GM21423 (cell line): ENCODE data around the gene ATRN.

Source experiments
- ATAC-seq: cut with Tn5 transposase; IDR thresholded peaks from one replicate; pipeline ENCODE4 v1.9.1; 2021; ENCODE audit warnings: mild to moderate bottlenecking, moderate library complexity; ENCODE audit not compliant: unreplicated experiment

The ATRN gene

DNA sequence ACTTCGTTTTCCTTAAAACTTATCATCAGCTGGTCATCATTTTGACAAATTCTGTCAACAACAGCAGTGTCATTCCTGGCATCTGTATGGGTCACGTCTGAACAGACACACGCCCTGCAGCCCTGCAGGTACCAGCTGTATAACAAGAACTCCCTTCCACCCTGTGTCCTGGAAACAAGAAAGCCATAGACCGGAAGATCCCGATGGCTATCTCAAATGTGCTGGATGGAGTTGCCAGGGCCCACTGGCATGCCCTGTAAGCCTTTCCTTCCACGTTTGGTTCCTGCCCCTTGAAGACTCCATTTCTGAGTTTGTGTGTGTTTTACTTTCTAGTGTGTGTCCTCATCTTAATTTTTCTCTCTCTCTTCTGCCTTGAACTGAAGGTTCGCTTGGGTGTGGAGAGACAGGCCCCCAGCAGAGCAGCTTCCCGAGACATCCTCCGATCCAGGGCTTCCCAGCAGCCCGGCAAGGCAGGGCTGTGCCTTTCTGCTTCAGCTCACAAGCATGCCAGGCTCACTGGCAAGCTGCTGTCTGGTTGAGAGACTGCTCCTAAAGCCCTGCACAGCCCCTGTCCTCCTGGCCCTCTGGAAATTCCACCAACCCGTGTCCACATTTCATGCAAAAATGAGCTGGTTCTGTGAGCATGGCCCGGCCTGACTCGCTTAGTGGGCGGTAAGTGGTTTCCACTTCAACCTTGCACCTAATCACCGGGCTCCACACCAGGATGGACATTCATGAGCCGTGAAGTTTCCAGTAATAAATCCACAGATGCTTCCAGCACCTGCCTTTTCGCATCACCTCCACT lies 183.7 kb downstream of the ATRN start:
- no peak for ATAC-seq

DNA sequence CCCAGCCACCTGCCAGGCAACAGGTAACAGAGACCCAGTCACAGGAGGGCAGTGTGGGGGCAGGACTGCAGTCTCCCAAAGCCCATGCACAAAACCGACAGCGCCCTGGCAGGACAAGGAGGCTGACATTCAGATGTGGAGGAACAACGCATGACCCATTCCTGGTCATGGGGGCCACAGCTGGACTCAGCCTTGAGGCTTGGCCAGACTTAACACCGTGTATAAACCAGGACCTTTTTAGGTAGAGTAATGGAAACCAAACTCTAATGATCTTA lies 184.2 kb downstream of the ATRN start:
- ATAC-seq: no peak

DNA sequence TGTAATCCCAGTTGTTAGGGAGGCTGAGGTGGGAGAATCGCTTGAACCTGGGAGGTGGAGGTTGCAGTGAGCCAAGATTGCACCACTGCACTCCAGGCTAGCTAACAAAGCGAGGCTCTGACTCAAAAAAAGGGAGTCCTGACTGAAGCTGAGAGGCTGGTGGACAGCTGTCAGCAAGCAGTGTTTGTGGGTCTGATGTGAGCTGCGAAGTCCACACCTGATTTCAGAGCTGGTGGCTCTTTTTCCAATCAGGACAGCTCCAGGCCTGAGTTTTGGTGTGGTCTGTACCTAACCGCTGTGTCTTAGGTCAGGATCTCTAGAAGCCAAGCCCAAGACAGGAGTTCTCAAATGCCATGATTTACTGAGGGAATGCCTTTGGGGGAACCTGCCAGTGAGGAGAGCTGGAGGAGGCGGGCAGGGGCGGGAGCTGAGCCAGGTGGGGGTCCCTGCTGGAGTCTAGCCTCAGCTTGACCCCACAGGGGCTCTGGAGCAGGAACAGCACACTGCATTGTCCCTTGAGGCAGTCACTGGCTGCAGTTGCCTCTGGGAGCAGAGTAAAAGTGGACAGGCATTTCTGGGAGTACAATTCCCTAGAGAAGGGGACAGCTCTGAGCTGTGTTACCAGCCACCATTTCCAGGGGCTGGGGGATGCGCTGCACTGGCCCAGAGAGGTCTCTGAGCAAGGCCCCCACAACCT lies 187.3 kb downstream of the ATRN start:
- no peak for ATAC-seq

DNA sequence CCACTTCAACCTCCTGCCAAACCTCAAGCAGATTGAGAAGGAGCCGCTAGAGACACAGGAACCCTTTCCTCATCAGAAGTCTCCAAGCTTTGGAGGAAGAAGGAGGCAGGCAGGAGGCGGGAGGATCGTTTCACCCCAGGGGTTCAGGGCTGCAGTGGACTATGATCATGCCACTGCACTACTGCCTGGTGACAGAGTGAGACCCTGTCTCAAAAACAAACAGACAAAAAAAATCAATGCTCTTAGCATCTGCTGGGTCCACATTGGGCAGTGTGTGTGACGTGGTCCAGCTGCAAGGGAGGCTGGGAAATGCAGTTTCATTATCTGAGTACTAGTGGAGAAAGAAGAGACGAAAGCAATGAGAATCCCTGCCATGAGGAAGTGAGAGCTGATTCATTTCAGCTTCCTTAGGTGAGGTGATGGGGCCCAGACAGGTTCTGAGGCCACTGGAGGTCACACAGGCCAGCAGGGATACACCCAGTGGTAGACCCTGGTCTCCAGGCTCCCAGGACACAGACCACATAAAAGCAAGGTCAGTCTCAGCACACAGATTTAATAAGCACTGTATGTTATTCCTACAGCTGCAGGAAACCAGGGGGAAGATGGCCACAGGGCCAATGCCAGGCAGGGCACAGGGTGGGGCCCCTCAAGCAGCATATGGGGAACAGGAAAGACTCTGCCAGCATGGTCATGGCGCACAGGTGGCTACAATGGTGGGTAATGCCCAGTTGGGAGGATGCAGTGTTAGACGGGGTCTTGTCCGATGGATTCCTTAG lies 188.1 kb downstream of the ATRN start:
- peak; percentile 80 for ATAC-seq

DNA sequence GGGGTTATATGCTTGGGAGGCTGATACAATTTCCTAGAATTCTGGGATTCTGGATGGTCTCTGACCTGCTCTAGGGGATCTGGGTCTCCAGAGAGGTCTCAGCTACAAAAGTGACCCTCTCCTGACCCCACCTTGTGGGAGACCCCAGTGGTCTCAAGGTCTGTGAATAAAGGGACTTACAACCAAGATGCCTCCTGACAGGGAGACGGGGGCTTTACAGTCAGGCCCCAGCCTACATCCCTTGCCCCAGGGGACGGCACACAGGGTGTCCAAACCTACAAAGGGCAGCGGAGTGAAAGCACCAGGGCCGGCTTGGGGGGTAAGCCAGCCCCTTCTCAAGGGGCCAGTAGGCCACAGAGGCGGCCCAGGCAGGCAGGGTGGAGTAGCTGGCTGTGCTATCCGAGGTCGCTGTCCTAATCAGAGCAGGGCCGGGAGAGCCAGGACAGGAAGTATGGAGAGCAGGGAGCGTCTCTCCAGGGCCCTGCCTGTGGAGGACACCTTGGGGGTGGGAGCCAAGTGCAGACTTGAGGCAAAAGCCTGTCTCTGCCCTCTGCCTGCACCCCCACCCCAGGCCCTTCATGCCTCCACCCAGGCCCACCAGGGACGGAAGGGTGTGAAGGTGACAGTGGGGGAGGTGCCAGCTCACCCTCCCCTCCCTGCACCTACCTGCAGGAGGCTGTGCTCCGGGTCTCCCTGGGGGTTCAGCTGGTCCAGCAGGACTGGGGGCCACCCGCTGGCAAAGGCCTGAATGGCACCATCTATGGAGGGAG lies 188.9 kb downstream of the ATRN start:
- ATAC-seq: no peak

DNA sequence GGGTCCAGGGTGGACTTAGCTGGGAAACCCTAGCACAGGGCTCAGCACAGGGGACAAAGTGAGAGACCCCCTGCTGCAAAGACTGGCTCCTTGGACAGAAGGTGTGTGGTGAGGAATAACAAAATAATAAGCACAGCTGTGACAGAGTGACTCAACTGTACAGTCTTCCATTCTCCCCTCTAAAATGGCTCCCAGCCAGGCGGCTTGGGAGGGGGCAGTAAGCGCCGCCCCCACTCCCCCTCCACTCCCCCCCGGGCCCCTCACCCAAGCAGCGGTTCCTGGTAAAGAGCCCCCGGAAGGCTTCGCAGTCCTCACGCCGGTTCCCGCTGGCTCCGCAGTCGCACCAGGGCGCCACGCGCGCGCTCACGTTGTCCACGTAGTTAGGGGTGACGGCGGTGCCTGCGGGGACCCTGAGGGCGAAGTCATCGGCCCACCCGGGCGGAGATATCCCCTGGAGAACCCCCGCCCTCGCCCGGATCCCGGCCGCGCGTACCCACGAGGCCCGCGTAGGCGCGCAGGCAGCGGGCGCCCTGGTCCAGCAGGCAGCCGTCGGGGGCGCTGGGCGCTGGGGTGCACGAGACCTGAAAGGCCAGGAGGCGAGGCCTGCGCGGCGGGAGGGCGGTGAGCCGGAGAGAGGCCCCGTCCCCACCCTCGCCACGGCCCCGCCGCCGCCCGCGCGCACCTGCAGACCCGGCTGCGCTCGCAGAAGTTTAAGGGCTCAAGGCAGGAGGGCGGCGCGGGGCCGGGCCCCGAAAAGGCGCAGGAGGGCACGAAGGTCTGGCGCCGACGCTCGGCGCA lies 189.6 kb downstream of the ATRN start:
- no peak for ATAC-seq

DNA sequence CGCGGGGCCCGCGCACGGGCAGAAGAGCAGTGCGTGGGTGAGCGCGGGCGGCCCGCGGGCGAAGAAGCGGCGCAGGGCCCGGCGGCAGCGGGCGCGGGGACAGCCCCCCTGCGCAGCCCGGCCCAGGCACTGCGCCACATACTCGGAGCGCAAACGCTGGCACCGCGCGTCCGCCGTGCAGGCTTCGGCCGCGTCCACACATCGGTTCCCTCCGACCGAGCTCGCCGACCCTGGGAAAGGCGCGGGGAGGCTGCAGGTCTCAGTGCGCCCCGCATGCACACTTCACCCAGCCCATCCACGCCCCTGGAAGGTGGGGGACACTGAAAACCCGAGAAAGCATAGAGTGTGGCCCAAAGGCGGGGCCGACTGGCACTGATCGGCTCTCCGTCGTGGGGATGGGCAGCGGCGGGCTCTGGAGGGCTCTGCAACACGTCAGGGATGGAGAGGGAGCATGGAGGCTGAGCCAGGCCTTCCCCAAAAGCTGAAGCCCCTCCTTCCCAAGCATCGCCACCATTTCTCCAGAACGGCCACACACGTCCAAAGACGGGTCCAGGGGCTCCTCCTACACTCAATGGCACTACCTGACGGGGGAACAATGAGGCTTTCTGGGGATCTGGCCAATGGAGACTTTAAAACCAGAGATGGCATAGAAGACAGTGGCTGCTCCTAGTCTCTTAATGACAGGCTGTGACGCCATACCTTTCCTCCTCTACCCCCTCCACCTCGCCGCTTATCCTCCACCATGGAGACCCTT lies 190.4 kb downstream of the ATRN start:
- ATAC-seq: no peak

DNA sequence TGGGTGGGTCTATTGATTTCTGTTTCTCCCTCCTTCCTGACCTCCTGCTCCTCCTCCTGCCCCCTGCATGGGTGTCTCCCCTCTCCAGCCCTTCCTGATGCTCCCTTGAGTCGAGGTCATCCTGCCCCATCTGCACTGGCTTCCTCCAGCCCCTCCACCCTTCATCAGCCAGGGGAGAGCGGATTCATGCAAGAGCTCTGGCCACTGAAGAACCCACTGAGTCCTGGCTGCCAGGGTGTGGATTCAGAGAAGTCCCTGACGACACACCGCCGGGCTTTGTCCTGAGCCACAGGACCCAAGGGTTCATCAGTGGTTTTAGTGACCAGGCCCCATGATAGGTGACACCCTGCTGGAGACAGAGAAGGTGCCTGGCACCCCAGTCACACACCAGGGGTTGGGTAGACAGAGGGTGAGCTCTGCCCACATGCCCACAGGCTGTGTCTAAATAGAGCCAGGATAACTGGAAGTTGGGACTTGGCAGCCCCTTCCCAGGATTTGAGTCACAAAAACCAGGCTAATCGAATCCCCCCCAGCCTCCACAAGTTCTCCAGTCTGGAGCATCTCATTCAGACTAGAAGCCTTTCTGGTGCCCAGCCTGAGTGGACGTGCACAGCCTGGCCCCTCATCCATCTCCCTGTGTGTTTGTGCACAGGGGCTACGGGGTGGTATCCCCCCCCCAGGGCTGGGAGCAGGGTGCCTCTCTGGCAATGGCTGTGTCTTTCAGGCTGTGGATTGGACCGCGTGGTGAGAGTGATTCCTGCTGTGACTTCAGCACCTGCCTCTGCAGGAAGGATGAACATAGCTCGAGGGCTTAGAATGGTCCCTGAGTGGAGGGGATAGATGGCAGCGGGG lies 191.2 kb downstream of the ATRN start:
- no peak for ATAC-seq

DNA sequence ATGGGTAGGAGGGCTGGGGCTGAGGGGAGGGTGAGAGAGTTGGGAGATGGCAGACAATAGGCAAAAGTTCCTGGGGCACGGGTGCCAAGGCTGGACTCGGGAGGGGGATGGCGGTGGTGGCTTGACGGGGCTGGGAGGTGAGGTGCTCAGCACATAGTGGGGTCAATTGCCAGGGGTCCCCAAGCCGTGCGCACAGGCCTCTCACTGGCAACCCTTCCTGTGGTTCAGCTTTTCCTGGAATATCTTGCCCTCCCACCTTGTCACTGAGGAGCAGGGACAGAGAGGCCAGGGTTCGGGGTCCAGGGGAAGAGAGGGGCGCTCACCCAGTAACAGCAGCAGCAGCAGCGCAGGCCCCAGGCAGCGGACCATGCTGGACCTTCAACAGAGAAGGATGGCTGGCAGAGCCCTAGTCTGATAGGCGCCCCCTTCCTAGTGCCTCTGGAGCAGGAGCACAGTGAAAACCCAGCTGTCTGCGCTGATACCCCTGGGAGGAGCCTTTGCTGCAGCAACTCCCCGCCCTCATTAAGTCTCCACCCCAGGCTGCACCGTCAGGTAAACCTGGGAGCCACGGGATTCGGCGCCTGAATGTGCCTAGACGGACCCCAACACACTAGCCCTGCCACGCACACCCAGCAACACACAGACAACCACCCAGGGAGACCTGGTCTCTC lies 192.3 kb downstream of the ATRN start, which contains the start of gene GFRA4:
TSS of gene GFRA4 (minus strand) at position 369 of the 671 bp plus-strand sequence. CDS start at position 369, 0 bp downstream.
- ATAC-seq: no peak

DNA sequence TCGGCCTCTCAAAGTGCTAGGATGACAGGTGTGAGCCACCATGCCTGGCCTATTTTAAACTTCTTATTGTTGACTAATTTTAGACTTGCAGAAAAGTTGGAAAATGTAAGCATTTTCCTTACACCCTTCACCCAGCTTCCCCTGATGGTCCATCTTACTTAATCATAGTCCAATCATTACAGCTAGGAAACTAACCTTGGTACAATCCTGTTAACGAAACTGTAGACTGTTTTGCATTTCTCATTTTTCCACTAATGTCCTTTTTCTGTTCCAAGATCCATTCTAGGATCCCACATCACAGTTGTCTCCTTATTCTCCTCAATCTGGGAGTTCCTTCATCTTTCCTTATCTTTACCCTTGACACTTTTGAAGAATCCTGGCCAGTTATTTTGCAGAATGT lies 193.0 kb downstream of the ATRN start:
- ATAC-seq: no peak

DNA sequence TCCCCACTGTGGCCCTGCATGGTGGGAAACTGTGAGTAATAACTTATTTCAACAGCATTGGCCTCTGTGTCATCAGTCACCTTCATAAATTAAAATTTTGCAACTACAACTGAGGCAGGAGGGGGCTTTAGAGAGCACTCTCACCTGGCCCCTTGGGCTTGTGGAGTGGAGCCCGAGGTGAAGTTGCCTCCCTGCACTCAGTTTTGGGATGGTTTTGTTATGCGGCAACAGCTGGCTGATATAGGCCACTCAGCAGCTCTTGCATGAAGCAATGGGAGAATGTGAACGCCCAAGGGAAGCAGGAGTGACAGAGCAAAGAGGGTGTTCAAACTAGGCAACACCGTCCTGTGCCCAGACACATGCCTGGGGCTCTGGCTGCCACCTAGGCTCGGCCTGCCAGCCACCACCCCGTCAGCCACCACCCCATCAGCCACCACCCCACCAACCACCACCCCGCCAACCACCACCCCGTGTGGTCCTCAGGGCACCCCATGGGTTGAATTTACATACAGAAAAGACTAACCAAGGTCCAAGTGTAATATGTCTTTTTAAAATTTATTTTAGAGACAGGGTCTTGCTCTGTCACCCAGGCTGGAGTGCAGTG lies 196.7 kb downstream of the ATRN start:
- ATAC-seq: no peak

DNA sequence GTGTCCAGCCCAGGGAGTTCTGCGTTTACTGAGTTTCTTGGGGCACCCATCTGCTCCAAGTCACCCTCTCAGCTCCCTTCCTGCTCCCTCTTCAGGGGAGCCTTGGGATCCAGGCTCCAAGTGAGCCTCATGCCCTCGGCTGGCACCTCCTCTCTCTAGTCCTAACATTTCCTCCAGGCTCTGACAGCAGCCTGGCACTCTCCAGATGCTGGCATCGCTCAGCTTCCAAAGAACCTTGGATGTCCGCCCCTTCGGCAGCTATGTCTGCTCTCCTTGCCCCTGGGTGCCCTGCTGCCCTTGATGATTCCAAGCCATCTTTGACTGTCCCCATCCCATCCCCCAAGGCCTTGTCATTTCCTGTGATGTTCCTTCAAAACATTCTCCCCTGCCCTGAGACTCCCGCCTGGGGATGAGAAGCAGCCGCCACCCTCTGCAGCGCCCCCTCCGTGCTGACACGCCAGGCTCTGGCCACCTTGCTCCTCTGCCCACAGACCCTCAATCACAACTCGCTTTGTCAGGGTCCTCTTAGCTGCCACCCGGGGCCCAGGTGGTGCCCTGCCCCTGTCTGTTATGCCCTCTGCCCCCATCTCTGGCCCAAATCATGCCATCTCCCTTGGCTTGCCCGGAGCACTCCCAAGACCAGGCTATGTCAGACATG lies 199.0 kb downstream of the ATRN start:
- no peak for ATAC-seq

DNA sequence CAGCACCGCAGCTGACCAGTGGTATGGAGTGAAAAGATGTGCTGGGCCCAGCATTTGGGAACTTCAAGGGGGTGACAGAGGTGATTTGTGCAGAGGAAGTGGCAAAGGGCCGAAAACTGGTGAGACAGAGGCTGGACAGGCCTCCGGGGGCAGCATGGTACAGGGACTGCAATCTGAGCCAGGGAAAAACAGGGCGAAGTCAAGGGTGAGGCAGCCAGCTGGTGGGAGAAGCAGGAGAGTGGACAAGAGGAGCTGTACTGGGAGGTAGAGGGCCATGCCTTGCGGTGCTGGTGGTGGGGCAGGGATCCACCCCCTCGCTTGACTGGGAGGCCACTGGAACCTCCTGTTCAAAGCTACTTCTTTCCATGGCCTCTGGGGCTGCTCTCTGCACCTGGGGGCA lies 199.7 kb downstream of the ATRN start:
- no peak for ATAC-seq

DNA sequence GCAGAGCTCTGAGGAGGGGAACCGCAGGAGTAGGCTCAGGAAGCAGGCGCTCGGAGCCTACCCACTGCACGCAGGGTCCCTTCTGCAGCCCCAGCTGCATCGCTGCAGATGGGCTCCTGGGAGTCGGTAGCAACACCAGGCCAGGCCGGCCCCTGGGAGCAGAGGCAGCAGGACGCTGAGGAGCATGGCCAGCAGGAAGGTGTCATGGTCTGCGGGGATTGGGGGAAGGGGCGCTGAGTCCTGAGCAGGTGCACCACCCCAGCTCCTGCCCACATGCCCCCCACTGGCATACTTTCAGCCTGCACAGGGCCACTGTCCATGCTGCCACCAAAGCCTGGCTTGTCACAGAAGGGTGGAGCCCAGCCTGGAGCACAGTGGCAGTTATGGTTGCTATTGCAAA lies 200.1 kb downstream of the ATRN start:
- ATAC-seq: no peak

DNA sequence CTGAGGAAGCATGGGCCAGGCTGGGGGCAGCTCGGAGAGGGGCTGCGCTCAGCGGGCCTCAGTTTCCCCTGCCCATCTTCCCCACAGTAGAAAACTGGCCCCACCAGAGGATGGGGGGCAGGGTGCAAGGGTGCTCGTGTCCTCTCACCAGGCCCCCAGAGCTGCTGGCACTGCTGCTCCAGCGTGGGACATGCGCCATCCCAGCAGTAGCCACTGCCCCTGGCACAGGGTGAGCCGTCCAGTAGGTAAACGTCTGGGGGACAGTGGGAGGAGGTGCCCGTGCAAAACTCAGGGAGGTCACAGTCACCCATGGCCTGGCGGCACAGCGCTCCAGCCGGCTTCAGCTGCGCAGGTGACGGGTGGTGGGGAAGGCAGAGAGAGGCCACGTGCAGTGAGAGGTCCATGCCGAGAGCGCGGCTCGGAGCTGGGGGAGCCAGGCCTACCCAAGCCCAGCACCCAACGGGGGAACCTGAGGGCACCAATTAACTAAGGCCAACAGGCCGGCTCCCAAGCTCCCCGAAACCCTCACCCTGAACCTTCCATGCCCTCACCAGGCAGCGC lies 201.2 kb downstream of the ATRN start:
- ATAC-seq: no peak

DNA sequence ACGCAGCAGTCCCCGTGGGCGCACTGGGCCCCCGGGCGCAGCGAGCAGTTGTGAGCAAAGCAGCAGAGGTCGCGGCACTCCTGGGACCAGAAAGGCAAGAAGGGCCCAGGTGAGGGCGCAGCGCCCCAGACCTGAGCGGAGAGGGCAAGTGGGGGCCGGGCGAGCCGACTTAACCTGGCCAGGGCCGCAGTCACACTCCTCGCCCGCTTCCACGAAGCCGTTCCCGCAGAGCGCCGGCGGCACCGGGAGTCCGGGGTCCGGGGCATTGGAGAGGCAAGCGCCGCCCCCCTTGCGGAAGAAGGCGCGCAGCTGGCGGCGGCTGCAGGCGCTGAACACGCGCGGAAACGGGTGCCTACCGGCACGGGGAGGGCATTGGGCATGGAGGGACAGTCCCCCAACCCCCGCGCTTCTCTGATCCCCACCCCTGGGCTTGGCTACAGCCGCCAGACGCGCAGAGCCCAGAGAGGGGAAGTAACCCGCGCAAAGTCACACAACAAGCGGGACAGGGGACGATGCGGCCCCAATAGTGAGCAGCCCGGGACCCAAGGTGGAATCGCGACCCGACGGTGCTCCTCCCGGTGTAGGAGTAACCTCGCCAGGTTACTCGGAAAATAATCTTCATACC lies 201.8 kb downstream of the ATRN start:
- ATAC-seq: no peak
